Calu3 (cell line): ENCODE results near the gene PTPRG. TPM values are rescaled to one million over a fixed set of nuclear protein-coding genes. Genes with fewer than 3 reads are reported as not detected.

ENCODE experiments used
- BruUV-seq: library from RNA; stranded (reverse); fragments of 400-500 nt; replicated peaks from 2 replicates; lab custom pipeline; 2021; lab: Mats Ljungman, UMichigan
- CTCF ChIA-PET: fragments of 300-600 bp; sonication (Branson Sonifier 250); formaldehyde crosslinking; loops from one replicate; lab custom pipeline; 2022; ENCODE audit warnings: antibody characterized with exemption; lab: Charles Lee
- DNase-seq: peaks from one replicate; pipeline ENCODE4 v3.0.0; 2022
- H3K27ac Mint-ChIP-seq: one replicate; pipeline ENCODE4 v1.8.0; 2022; ENCODE audit warnings: mixed read lengths; ENCODE audit not compliant: unreplicated experiment
- H3K27me3 Mint-ChIP-seq: one replicate; pipeline ENCODE4 v1.8.0; 2022; ENCODE audit warnings: mixed read lengths; ENCODE audit not compliant: unreplicated experiment
- H3K36me3 Mint-ChIP-seq: one replicate; pipeline ENCODE4 v1.8.0; 2022; ENCODE audit warnings: mild to moderate bottlenecking, moderate library complexity, mixed read lengths; ENCODE audit not compliant: insufficient read depth, unreplicated experiment
- H3K4me1 Mint-ChIP-seq: one replicate; pipeline ENCODE4 v1.8.0; 2022; ENCODE audit warnings: mild to moderate bottlenecking, low read depth, mixed read lengths; ENCODE audit not compliant: unreplicated experiment
- H3K4me3 Mint-ChIP-seq: one replicate; pipeline ENCODE4 v1.8.0; 2022; ENCODE audit warnings: mild to moderate bottlenecking, low read depth, moderate library complexity, mixed read lengths; ENCODE audit not compliant: unreplicated experiment
- H3K9me3 Mint-ChIP-seq: one replicate; pipeline ENCODE4 v1.8.0; 2022; ENCODE audit warnings: low read depth, mixed read lengths; ENCODE audit not compliant: unreplicated experiment
- intact Hi-C: fragments of 100-400 bp; cut with micrococcal nuclease; formaldehyde crosslinking; loops from one replicate; pipeline ENCODE4 v1.10.0; 2022; ENCODE audit not compliant: unreplicated experiment
- total RNA-seq: library from RNA; stranded (reverse); gene quantifications from 2 replicates; pipeline ENCODE4 v1.2.3, GENCODE V29; 2022
- TF ChIP-seq, protein P1 (sequence below): fragments of 200-600 bp; IDR thresholded peaks from one replicate; pipeline ENCODE4 v1.8.0; 2022; ENCODE audit warnings: antibody characterized with exemption; ENCODE audit not compliant: unreplicated experiment

PTPRG gene
- total RNA-seq, 1 experiment from 2014 or later: 0.35 TPM

DNA sequence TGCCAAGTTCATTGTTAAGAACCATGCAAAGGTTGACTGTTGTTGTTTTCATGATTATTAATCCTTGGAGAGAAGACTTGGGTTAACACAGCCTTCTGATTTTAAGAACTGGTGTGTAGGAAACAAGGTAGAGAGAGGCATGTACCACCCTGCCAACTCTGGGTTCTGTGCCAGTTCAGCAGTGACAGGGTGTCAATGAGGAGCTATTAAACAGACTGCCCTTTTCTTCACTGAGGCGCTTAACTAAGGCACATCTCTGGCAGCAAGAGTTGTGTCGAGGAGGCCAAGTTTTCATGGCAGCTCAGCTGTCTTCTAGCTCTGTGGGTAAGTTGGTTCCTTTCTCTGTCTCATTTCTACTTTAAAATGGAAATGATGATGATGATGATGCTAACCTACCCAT is 694.4 kb downstream of the PTPRG start:
- no TSS peak for BruUV-seq
- DNase-seq: no peak
- no peak overlapping the region for H3K4me3 Mint-ChIP-seq

GRCh38 chr3:62259924-62260323 is 698.6 kb downstream of the PTPRG start:
- CTCF ChIA-PET: no interaction called here
- H3K9me3 Mint-ChIP-seq: no peaks in the 10 kb centered on the region
- no peaks in the 10 kb centered on the region for H3K27me3 Mint-ChIP-seq
- intact Hi-C loops: no loop called here
- no peaks in the 10 kb centered on the region for H3K4me1 Mint-ChIP-seq
- no peaks in the 10 kb centered on the region for H3K36me3 Mint-ChIP-seq
- TF ChIP-seq, protein P1, sequence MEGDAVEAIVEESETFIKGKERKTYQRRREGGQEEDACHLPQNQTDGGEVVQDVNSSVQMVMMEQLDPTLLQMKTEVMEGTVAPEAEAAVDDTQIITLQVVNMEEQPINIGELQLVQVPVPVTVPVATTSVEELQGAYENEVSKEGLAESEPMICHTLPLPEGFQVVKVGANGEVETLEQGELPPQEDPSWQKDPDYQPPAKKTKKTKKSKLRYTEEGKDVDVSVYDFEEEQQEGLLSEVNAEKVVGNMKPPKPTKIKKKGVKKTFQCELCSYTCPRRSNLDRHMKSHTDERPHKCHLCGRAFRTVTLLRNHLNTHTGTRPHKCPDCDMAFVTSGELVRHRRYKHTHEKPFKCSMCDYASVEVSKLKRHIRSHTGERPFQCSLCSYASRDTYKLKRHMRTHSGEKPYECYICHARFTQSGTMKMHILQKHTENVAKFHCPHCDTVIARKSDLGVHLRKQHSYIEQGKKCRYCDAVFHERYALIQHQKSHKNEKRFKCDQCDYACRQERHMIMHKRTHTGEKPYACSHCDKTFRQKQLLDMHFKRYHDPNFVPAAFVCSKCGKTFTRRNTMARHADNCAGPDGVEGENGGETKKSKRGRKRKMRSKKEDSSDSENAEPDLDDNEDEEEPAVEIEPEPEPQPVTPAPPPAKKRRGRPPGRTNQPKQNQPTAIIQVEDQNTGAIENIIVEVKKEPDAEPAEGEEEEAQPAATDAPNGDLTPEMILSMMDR: no peak
- DNase-seq: no peak
- no TSS peak for BruUV-seq
- no peak overlapping the region for H3K27ac Mint-ChIP-seq
- H3K4me3 Mint-ChIP-seq: no peak overlapping the region

More for the DNA sequence above, 694.4 kb downstream of the PTPRG start:
- H3K9me3 Mint-ChIP-seq: no peaks in the 10 kb centered on the region
- intact Hi-C loops: no loop called here
- H3K27me3 Mint-ChIP-seq: no peaks in the 10 kb centered on the region
- no peak overlapping the region for H3K27ac Mint-ChIP-seq
- TF ChIP-seq, protein P1: no peak
- no peaks in the 10 kb centered on the region for H3K36me3 Mint-ChIP-seq
- CTCF ChIA-PET: no interaction called here
- H3K4me1 Mint-ChIP-seq: no peaks in the 10 kb centered on the region

DNA sequence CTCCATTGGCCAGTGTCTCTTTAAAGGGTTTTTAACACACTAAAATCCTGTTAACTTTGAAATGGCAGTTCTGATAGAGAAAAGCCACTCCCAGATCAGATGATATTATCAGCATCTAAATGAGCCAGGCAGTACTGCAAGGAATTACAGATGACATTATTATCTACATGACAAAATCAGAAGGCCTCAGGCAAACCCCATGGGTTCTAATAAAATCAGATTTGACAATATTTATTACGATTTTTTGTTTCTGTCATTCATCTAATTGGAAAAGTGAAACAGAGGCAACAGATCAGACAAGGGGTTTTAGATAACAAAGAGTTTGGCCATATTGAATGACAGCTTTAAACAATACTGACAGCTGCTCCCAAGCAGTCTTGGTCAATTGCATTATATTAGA is 699.3 kb downstream of the PTPRG start:
- no peaks in the 10 kb centered on the region for H3K4me1 Mint-ChIP-seq
- no peak overlapping the region for H3K27ac Mint-ChIP-seq
- no peak for DNase-seq
- H3K4me3 Mint-ChIP-seq: no peak overlapping the region
- BruUV-seq: no TSS peak
- H3K36me3 Mint-ChIP-seq: no peaks in the 10 kb centered on the region
- intact Hi-C loops: no loop called here
- TF ChIP-seq, protein P1: no peak
- CTCF ChIA-PET: no interaction called here
- no peaks in the 10 kb centered on the region for H3K27me3 Mint-ChIP-seq
- no peaks in the 10 kb centered on the region for H3K9me3 Mint-ChIP-seq

GRCh38 chr3:62261121-62261520 is 699.8 kb downstream of the PTPRG start:
- no TSS peak for BruUV-seq
- Mint-ChIP-seq H3K36me3 (no peaks in the 10 kb centered on the region), H3K9me3 (no peaks in the 10 kb centered on the region), H3K4me3 (no peak overlapping the region), H3K4me1 (no peaks in the 10 kb centered on the region), H3K27ac (no peak overlapping the region), H3K27me3 (no peaks in the 10 kb centered on the region)
- TF ChIP-seq, protein P1: no peak
- CTCF ChIA-PET: no interaction called here
- DNase-seq: no peak
- intact Hi-C loops: no loop called here
